GM23248 (cell line): ENCODE results near the gene IFRD1. TPM values are rescaled to one million over a fixed set of nuclear protein-coding genes. Genes with fewer than 3 reads are reported as not detected.

Experiments used
- DNase-seq: peaks from one replicate; pipeline ENCODE4 v3.0.0-alpha.2; 2015
- H2AFZ ChIP-seq: fragments of 200-600 bp; sonication (generic); 2 replicates; pipeline ENCODE4 v1.6.1; 2016; ENCODE audit warnings: antibody characterized with exemption
- H3F3A ChIP-seq: fragments of 200-600 bp; sonication (generic); 2 replicates; pipeline ENCODE4 v1.6.1; 2016; ENCODE audit warnings: mild to moderate bottlenecking, antibody characterized with exemption, mixed run types; ENCODE audit not compliant: insufficient read depth
- H3K27ac ChIP-seq: fragments of 200-600 bp; sonication (generic); 2 replicates; pipeline ENCODE4 v1.5.1; 2016; ENCODE audit warnings: mild to moderate bottlenecking
- H3K27me3 ChIP-seq: fragments of 200-600 bp; sonication (generic); replicated peaks from 2 replicates; pipeline ENCODE4 v1.6.1; 2016; ENCODE audit warnings: mild to moderate bottlenecking; ENCODE audit not compliant: insufficient read depth
- H3K36me3 ChIP-seq: fragments of 200-600 bp; sonication (generic); 2 replicates; pipeline ENCODE4 v1.6.1; 2016; ENCODE audit warnings: low read depth, mild to moderate bottlenecking
- H3K4me1 ChIP-seq: fragments of 200-600 bp; sonication (generic); 2 replicates; pipeline ENCODE4 v1.6.1; 2016; ENCODE audit warnings: mild to moderate bottlenecking; ENCODE audit not compliant: insufficient read depth
- H3K4me2 ChIP-seq: fragments of 200-600 bp; sonication (generic); one replicate; pipeline ENCODE4 v1.6.1; 2016; ENCODE audit warnings: mild to moderate bottlenecking; ENCODE audit not compliant: unreplicated experiment
- H3K4me3 ChIP-seq: fragments of 200-600 bp; sonication (generic); 2 replicates; pipeline ENCODE4 v1.5.1; 2016; ENCODE audit warnings: mild to moderate bottlenecking
- H3K79me2 ChIP-seq: fragments of 200-600 bp; sonication (generic); 2 replicates; pipeline ENCODE4 v1.6.1; 2016; ENCODE audit warnings: mild to moderate bottlenecking; ENCODE audit not compliant: insufficient read depth
- H3K9ac ChIP-seq: fragments of 200-600 bp; sonication (generic); 2 replicates; pipeline ENCODE4 v1.6.1; 2016; ENCODE audit warnings: mild to moderate bottlenecking
- H3K9me2 ChIP-seq: fragments of 200-600 bp; sonication (generic); 2 replicates; pipeline ENCODE4 v1.6.1; 2016; ENCODE audit warnings: mixed run types, mild to moderate bottlenecking, moderate library complexity; ENCODE audit not compliant: insufficient read depth
- H3K9me3 ChIP-seq: fragments of 200-600 bp; sonication (generic); one replicate; pipeline ENCODE4 v1.6.1; 2017; ENCODE audit warnings: low read depth
- H4K20me1 ChIP-seq: fragments of 200-600 bp; sonication (generic); 2 replicates; pipeline ENCODE4 v1.6.0; 2016; ENCODE audit not compliant: insufficient read depth
- EZH2 ChIP-seq: fragments of 200-600 bp; sonication (generic); IDR thresholded peaks from 2 replicates; pipeline ENCODE4 v1.6.1; 2018; ENCODE audit warnings: antibody characterized with exemption, mild to moderate bottlenecking; ENCODE audit not compliant: insufficient read depth, poor library complexity, severe bottlenecking
- EZH2phosphoT487 ChIP-seq: fragments of 200-600 bp; sonication (generic); IDR thresholded peaks from 2 replicates; pipeline ENCODE4 v1.6.1; 2018; ENCODE audit warnings: antibody characterized with exemption, moderate library complexity, mild to moderate bottlenecking, low read depth; ENCODE audit not compliant: insufficient read depth
- WGBS, 2 experiments: methylation state at CpG; one replicate each; pipeline ENCODE4 v1.1.6; 2015 to 2017; ENCODE audit warnings: low lambda C conversion rate in 2 of 2, low coverage in 1 of 2; ENCODE audit errors: missing lambda C conversion rate in 2 of 2; 5-methylcytosine and 5-hydroxymethylcytosine counted together
- in situ Hi-C: fragments of 300-500 bp; cut with MboI; formaldehyde crosslinking; loops from 2 replicates; pipeline ENCODE4 v1.15.0; 2020
- polyA plus RNA-seq: library from polyadenylated mRNA; unstranded; fragments of >200 nt; fragmentation: Nextera tagmentation; extraction: Ambion mirVana; gene quantifications from 2 replicates; pipeline ENCODE4 v1.2.1, GENCODE V29; 2016
- total RNA-seq: library from RNA; depleted of rRNA; stranded (reverse); fragments of >200 nt; shearing (Covaris generic); gene quantifications from 2 replicates; pipeline ENCODE4 v1.2.3, GENCODE V29; 2014

The IFRD1 gene
- total and polyA plus RNA-seq, 2 experiments from 2014 or later: 61.4 to 71.9 TPM

DNA sequence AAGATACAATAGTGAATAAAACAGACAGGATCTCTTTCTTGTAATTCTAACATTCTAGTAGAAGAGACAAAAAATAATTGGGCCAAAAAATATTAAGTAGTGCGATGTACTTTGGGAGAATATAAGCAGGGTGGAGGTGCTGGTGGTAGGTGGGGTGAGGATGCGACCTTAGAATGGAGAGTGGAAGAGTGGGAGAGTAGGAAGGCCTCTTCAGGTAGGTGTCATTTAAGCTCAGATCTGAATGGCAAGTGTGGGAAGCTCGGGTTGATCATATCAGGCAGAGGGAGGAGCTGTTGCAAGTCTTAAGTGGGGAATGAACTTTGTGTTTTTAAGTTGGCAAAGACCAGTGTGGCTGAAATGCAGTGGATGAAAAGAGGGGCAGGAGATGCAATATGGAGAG lies 3.8 kb upstream of the IFRD1 start:
- no peak overlapping the region for H3K4me3 ChIP-seq
- peaks cover 13% of the 10 kb centered on the region for H3F3A ChIP-seq
- no peaks in the 10 kb centered on the region for H4K20me1 ChIP-seq
- no peaks in the 10 kb centered on the region for H3K9me3 ChIP-seq
- DNase-seq: no peak
- H3K9ac ChIP-seq: no peak overlapping the region
- H3K27me3 ChIP-seq: no peaks in the 10 kb centered on the region
- no peak for TF ChIP-seq EZH2phosphoT487
- no peak for TF ChIP-seq EZH2
- peaks cover 12% of the 10 kb centered on the region for H3K4me1 ChIP-seq
- in situ Hi-C loops: no loop called here
- H3K9me2 ChIP-seq: no peaks in the 10 kb centered on the region
- no peak overlapping the region for H2AFZ ChIP-seq
- peaks cover 10% of the 10 kb centered on the region for H3K79me2 ChIP-seq
- no peak overlapping the region for H3K27ac ChIP-seq
- no peak overlapping the region for H3K4me2 ChIP-seq
- H3K36me3 ChIP-seq: no peaks in the 10 kb centered on the region
- 71 to 72% methylated on average over 3 of the region's 3 CpGs for WGBS, 2 experiments

DNA sequence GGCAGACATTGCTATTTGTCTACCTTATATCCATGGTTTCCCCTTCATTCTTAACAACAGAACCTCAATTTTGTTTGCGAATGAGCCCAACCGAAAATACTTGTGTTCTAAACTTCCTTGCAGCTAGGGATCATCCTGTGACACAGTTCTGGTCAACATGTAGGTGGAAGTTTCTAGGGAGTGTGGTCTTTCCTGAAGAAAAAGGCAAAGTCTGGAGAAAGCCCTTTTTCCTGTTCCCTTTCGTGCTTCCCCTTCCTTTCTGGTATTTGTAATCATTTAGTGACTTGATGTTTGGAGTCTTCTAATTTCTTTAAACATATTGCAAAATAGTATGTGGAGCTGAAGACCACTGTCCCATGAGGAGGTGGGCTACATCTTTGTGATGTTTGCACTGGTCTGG lies 2.9 kb upstream of the IFRD1 start:
- H3K9ac ChIP-seq: no peak overlapping the region
- 86 to 88% methylated on average over 3 of the region's 3 CpGs for WGBS, 2 experiments
- no peaks in the 10 kb centered on the region for H3K36me3 ChIP-seq
- peaks cover 12% of the 10 kb centered on the region for H3K4me1 ChIP-seq
- H3K4me2 ChIP-seq: no peak overlapping the region
- no peak for DNase-seq
- H3K79me2 ChIP-seq: peaks cover 20% of the 10 kb centered on the region
- in situ Hi-C loops: no loop called here
- TF ChIP-seq EZH2phosphoT487 (no peak), EZH2 (no peak)
- no peak overlapping the region for H3K27ac ChIP-seq
- H4K20me1 ChIP-seq: no peaks in the 10 kb centered on the region; the same call in 1 of the 2 replicates
- H3K4me3 ChIP-seq: no peak overlapping the region
- H3F3A ChIP-seq: peaks cover 21% of the 10 kb centered on the region
- no peak overlapping the region for H2AFZ ChIP-seq
- no peaks in the 10 kb centered on the region for H3K9me2 ChIP-seq
- H3K9me3 ChIP-seq: no peaks in the 10 kb centered on the region
- H3K27me3 ChIP-seq: no peaks in the 10 kb centered on the region

GRCh38 chr7:112448381-112448780 lies 1.9 kb upstream of the IFRD1 start:
- Histone ChIP-seq H3K36me3 (0 out of 2 replicates have a peak, but pooled peaks cover 4% of the 10 kb centered on the region), H3K9me2 (no peaks in the 10 kb centered on the region), H3K9ac (no peak overlapping the region), H3K27ac (no peak overlapping the region), H3F3A (peaks cover 30% of the 10 kb centered on the region), H3K4me2 (no peak overlapping the region), H3K79me2 (peaks cover 30% of the 10 kb centered on the region), H3K4me3 (no peak overlapping the region), H3K27me3 (no peaks in the 10 kb centered on the region), H4K20me1 (peaks cover 9% of the 10 kb centered on the region; the same call in 1 of the 2 replicates), H2AFZ (0 out of 2 replicates have a peak overlapping the region, but pooled peaks have one; percentile 19), H3K9me3 (no peaks in the 10 kb centered on the region), H3K4me1 (peaks cover 22% of the 10 kb centered on the region)
- 61 to 63% methylated on average over 2 of the region's 2 CpGs for WGBS, 2 experiments
- in situ Hi-C loops: no loop called here
- TF ChIP-seq EZH2 (no peak), EZH2phosphoT487 (no peak)
- no peak for DNase-seq

DNA sequence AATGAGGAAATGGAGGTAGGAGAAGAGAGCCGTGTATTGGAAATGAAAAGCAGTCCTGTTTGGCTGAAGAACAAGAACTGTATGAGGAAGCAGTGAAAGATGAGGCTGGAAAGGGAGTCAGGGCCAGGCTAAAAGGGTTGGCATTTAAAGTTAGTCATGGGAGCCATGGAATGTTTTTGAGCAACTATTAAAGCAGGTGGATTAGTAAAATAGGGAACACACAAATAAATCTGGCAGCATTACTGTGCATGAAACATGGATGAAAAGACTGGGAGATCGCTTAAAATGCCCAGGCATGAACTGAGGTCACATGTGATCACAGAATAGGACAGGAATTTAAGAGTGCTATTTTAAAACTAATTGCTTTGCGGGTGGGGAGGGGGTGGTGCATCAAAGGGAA lies 1.4 kb upstream of the IFRD1 start:
- Histone ChIP-seq H3K27me3 (no peaks in the 10 kb centered on the region), H3K4me3 (no peak overlapping the region), H3K27ac (peak overlapping the region; percentile 61), H3K9ac (no peak overlapping the region), H3F3A (peaks cover 34% of the 10 kb centered on the region), H4K20me1 (peaks cover 9% of the 10 kb centered on the region; the same call in 1 of the 2 replicates), H3K4me1 (peaks cover 27% of the 10 kb centered on the region), H3K9me3 (no peaks in the 10 kb centered on the region), H3K4me2 (peak overlapping the region; percentile 85), H3K79me2 (peaks cover 35% of the 10 kb centered on the region), H3K36me3 (0 out of 2 replicates have a peak, but pooled peaks cover 4% of the 10 kb centered on the region), H3K9me2 (no peaks in the 10 kb centered on the region), H2AFZ (0 out of 2 replicates have a peak overlapping the region, but pooled peaks have one; percentile 19)
- in situ Hi-C loops: no loop called here
- WGBS, 2 experiments: 35 to 37% methylated on average over 3 of the region's 3 CpGs
- TF ChIP-seq EZH2phosphoT487 (no peak), EZH2 (no peak)
- peak; percentile 31 for DNase-seq

GRCh38 chr7:112449353-112449752 lies 907 bp upstream of the IFRD1 start:
- peak overlapping the region; percentile 85 for H3K4me2 ChIP-seq
- peak overlapping the region; percentile 95 for H2AFZ ChIP-seq
- no peaks in the 10 kb centered on the region for H3K9me2 ChIP-seq
- 38 to 48% methylated on average over 5 of the region's 5 CpGs for WGBS, 2 experiments
- H3K9me3 ChIP-seq: no peaks in the 10 kb centered on the region
- H3K27me3 ChIP-seq: no peaks in the 10 kb centered on the region
- 0 out of 2 replicates have a peak, but pooled peaks cover 4% of the 10 kb centered on the region for H3K36me3 ChIP-seq
- peak overlapping the region; percentile 61 for H3K27ac ChIP-seq
- peaks cover 35% of the 10 kb centered on the region for H3F3A ChIP-seq
- H3K9ac ChIP-seq: peak overlapping the region; percentile 98
- peaks cover 9% of the 10 kb centered on the region; the same call in 1 of the 2 replicates for H4K20me1 ChIP-seq
- H3K4me3 ChIP-seq: peak overlapping the region; percentile 95
- H3K4me1 ChIP-seq: peaks cover 31% of the 10 kb centered on the region
- peak; percentile 82 for DNase-seq
- TF ChIP-seq EZH2 (no peak), EZH2phosphoT487 (no peak)
- peaks cover 39% of the 10 kb centered on the region for H3K79me2 ChIP-seq
- in situ Hi-C loops: no loop called here
